ENCODE measurements around the gene RYR1.
"Not testable (repeated sequence)": the region's sequence is repeated elsewhere in the genome, so short reads cannot be mapped to it uniquely, and the experiment has no call there.

The RYR1 gene

GRCh38 chr19:38488776-38489481 lies 55.4 kb downstream of the RYR1 start:
- no peak for DNase-seq

- no peak for DNase-seq
These were observed 57.4 kb downstream of the RYR1 start for GRCh38 chr19:38490861-38491260.

- DNase-seq = no peak
These were observed 58.8 kb downstream of the RYR1 start for GRCh38 chr19:38492181-38492813.

- DNase-seq = no peak
These were observed 60.9 kb downstream of the RYR1 start for GRCh38 chr19:38494379-38494778.

GRCh38 chr19:38495375-38495774 lies 61.9 kb downstream of the RYR1 start:
- DNase-seq = not testable (repeated sequence)

GRCh38 chr19:38496116-38496515 lies 62.6 kb downstream of the RYR1 start:
- DNase-seq = no peak

GRCh38 chr19:38496603-38497487 lies 63.4 kb downstream of the RYR1 start:
- DNase-seq = peak in 1 of 51 donors; percentile 20

- no peak for DNase-seq
These were observed 64.4 kb downstream of the RYR1 start for GRCh38 chr19:38497907-38498306.

- DNase-seq = no peak
These were observed 66.0 kb downstream of the RYR1 start for GRCh38 chr19:38499532-38499931.

- no peak for DNase-seq
These were observed 67.0 kb downstream of the RYR1 start for GRCh38 chr19:38500450-38500849.

- DNase-seq = no peak
These were observed 69.1 kb downstream of the RYR1 start for GRCh38 chr19:38502410-38503076.

- DNase-seq = peak in 1 of 51 donors; percentile 0
These were observed 69.6 kb downstream of the RYR1 start for GRCh38 chr19:38503077-38503410.

- no peak for DNase-seq
These were observed 72.5 kb downstream of the RYR1 start for GRCh38 chr19:38505958-38506357.

- no peak for DNase-seq
These were observed 72.9 kb downstream of the RYR1 start for GRCh38 chr19:38506375-38506722.

- peak in 18 of 51 donors; percentile 0 to 67 (median 28) for DNase-seq
These were observed 73.4 kb downstream of the RYR1 start for GRCh38 chr19:38506723-38507550.

GRCh38 chr19:38507551-38508127 lies 74.1 kb downstream of the RYR1 start:
- DNase-seq = no peak

- no peak for DNase-seq
These were observed 75.0 kb downstream of the RYR1 start for GRCh38 chr19:38508507-38508906.

- DNase-seq = no peak
These were observed 75.5 kb downstream of the RYR1 start for GRCh38 chr19:38509027-38509426.

GRCh38 chr19:38511074-38511708 lies 77.7 kb downstream of the RYR1 start:
- DNase-seq = no peak

- no peak for DNase-seq
These were observed 78.8 kb downstream of the RYR1 start for GRCh38 chr19:38512277-38512676.
